Transverse colon (tissue), 4 donors: ENCODE data around the gene DERA.

Experiments
- CTCF ChIP-seq, 5 experiments: fragments of 200-600 bp in 3 of 5; fragments of 450-650 bp in 2 of 5; sonication (generic) in 3 of 5; IDR thresholded peaks; 1 replicate in 2 of 5; 2 replicates in 3 of 5; pipeline ENCODE4 v1.5.1; 2016 to 2017; ENCODE audit warnings: antibody characterized with exemption in 5 of 5, inconsistent platforms in 3 of 5, mild to moderate bottlenecking in 2 of 5, moderate library complexity in 1 of 5
- POLR2A ChIP-seq: fragments of 450-650 bp; IDR thresholded peaks from one replicate; pipeline ENCODE4 v1.6.1; 2016; ENCODE audit warnings: antibody characterized with exemption, mild to moderate bottlenecking, moderate library complexity
- POLR2AphosphoS5 ChIP-seq, 3 donors: sonication (generic); formaldehyde crosslinking; IDR thresholded peaks; one replicate each; pipeline ENCODE4 v1.6.1; 2016; ENCODE audit warnings: antibody characterized with exemption in 3 of 3

- TF ChIP-seq CTCF (IDR thresholded peaks at IDR 0.05) (no peak), POLR2A (no peak), POLR2AphosphoS5 (IDR thresholded peaks at IDR 0.05) (no peak)
Measured at GRCh38 chr12:15863372-15863771, 47.8 kb upstream of the DERA start.
